MG63 (cell line): ENCODE data around the gene ZBP1. TPM values are rescaled to one million over a fixed set of nuclear protein-coding genes. Genes with fewer than 3 reads are reported as not detected.
"Not testable (repeated sequence)": the region's sequence is repeated elsewhere in the genome, so short reads cannot be mapped to it uniquely, and the experiment has no call there.

ENCODE experiments used
- DNase-seq: peaks from one replicate; pipeline ENCODE4 v3.0.0-alpha.2; 2020
- H3K27me3 ChIP-seq: fragments of 250-450 bp; sonication (Bioruptor Pico); 2 replicates; pipeline ENCODE4 v1.5.1; 2020; ENCODE audit warnings: mild to moderate bottlenecking, moderate library complexity
- H3K36me3 ChIP-seq: fragments of 250-450 bp; sonication (Bioruptor Pico); 2 replicates; pipeline ENCODE4 v1.5.1; 2020; ENCODE audit warnings: mild to moderate bottlenecking, moderate library complexity
- H3K4me3 ChIP-seq: fragments of 250-450 bp; sonication (Bioruptor Pico); 2 replicates; pipeline ENCODE4 v1.5.1; 2020; ENCODE audit warnings: mild to moderate bottlenecking, moderate library complexity
- H3K9me3 ChIP-seq: fragments of 250-450 bp; sonication (Bioruptor Pico); 2 replicates; pipeline ENCODE4 v1.5.1; 2020; ENCODE audit warnings: mild to moderate bottlenecking, moderate library complexity
- total RNA-seq: library from RNA; depleted of rRNA; stranded (reverse); fragments of >200 nt; shearing (Covaris generic); gene quantifications from 2 replicates; pipeline ENCODE4 v1.2.3, GENCODE V29; 2014; ENCODE audit warnings: low replicate concordance

ZBP1 gene
- total RNA-seq, 1 experiment from 2014 or later = not detected

GRCh38 chr20:57651881-57652605, 31.8 kb upstream of the ZBP1 start:
- no peaks in the 10 kb centered on the region for H3K27me3 ChIP-seq
- DNase-seq = no peak
- H3K4me3 ChIP-seq = no peak overlapping the region
- H3K9me3 ChIP-seq = no peaks in the 10 kb centered on the region
- no peaks in the 10 kb centered on the region for H3K36me3 ChIP-seq

GRCh38 chr20:57650756-57651483, 30.7 kb upstream of the ZBP1 start:
- no peak for DNase-seq
- Histone ChIP-seq H3K27me3 (no peaks in the 10 kb centered on the region), H3K4me3 (no peak overlapping the region), H3K9me3 (no peaks in the 10 kb centered on the region), H3K36me3 (no peaks in the 10 kb centered on the region)

DNA sequence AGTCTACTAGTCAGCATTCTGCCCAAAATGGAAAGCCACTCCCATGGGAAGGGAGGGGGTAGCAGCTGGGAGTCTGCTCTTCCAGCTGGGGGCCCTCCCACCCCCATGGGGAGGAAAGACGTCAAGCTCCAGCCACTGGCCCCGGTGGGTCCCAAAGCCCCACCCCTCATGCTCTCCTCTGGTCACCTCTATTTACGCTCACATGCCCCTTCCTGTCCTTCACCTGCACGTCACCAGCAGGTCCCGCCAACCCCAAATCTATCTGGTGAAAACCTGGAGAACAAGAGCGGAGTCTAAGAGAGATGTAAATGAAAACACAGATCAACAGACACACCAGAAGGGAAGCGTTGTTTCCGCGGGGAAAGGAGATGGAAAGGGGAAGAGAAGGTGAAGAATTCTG, 30.0 kb upstream of the ZBP1 start:
- no peaks in the 10 kb centered on the region for H3K9me3 ChIP-seq
- H3K27me3 ChIP-seq = no peaks in the 10 kb centered on the region
- H3K4me3 ChIP-seq = no peak overlapping the region
- DNase-seq = no peak
- no peaks in the 10 kb centered on the region for H3K36me3 ChIP-seq

- H3K9me3 ChIP-seq = no peaks in the 10 kb centered on the region
- no peaks in the 10 kb centered on the region for H3K36me3 ChIP-seq
- no peaks in the 10 kb centered on the region for H3K27me3 ChIP-seq
- no peak overlapping the region for H3K4me3 ChIP-seq
- DNase-seq = no peak
These were observed 29.4 kb upstream of the ZBP1 start for GRCh38 chr20:57649617-57650015.

- Histone ChIP-seq H3K9me3 (no peaks in the 10 kb centered on the region), H3K36me3 (no peaks in the 10 kb centered on the region), H3K4me3 (no peak overlapping the region), H3K27me3 (no peaks in the 10 kb centered on the region)
- DNase-seq = no peak
These were observed 28.8 kb upstream of the ZBP1 start for GRCh38 chr20:57648878-57649616.

DNA sequence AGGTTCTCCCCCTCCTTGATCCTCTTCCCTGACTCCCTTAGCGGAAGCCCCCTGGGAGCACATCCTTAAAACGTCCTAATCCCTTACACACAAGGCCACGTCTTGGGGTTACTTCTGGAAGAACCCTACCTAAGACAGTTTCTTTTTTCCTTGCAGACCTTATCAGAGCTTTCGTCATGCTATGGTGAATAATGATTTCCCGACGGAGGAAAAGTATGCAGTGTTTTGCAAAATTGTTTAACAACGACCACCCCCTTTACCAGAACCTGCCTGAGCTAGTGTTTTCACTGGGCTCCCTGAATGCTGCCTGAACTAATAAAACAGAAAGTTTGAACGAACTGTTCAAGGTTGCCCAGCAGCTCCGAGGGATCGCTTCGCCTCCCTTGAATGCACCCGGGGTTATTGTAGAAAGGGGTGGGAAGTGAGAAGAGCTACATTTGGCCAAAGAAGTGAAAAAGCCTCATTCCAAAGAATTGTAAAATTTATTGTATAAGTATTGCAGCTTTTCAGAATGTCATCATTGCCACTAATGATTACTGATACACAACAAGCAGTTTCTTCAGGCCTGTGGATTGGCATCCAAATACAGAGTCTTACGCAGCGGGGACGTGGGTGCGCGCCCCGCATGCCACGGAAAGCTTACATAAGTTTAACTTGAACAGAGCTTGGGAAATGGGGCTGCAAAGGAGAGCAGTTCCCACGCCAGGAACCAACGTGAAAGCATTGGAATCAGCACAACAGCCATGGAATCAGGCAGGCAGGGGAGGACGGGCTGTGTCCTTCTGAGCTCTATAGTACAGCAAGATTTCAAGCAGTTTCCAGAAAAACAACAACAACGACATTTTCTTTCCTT, 27.9 kb upstream of the ZBP1 start:
- no peak for DNase-seq
- H3K27me3 ChIP-seq = no peaks in the 10 kb centered on the region
- no peak overlapping the region for H3K4me3 ChIP-seq
- H3K9me3 ChIP-seq = peaks cover 5% of the 10 kb centered on the region
- no peaks in the 10 kb centered on the region for H3K36me3 ChIP-seq

GRCh38 chr20:57647006-57647932, 27.0 kb upstream of the ZBP1 start:
- peaks cover 3% of the 10 kb centered on the region; the same call in 1 of the 2 replicates for H3K27me3 ChIP-seq
- H3K36me3 ChIP-seq = no peaks in the 10 kb centered on the region
- DNase-seq = no peak
- peaks cover 5% of the 10 kb centered on the region for H3K9me3 ChIP-seq
- no peak overlapping the region for H3K4me3 ChIP-seq

DNA sequence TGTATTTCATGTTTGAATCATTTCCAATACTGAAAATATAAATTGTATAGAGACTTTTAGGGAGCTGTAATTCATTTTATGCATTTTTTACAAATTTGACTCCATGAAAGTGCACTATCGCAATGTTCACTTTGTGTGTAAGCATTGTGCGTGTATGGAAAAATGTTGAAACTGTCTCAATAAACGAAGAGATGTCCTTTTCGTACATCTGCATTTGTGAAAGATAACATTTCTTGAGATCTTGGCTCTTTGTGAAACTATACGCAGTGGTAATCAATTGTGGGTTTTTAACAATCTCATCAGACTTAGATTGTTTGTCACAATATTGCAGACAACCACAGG, 18.6 kb upstream of the ZBP1 start:
- no peak overlapping the region for H3K4me3 ChIP-seq
- peaks cover 6% of the 10 kb centered on the region for H3K9me3 ChIP-seq
- no peak for DNase-seq
- peaks cover 22% of the 10 kb centered on the region for H3K27me3 ChIP-seq
- no peaks in the 10 kb centered on the region for H3K36me3 ChIP-seq

GRCh38 chr20:57638173-57638894, 18.1 kb upstream of the ZBP1 start:
- no peak for DNase-seq
- peaks cover 23% of the 10 kb centered on the region for H3K27me3 ChIP-seq

GRCh38 chr20:57633945-57634491, 13.8 kb upstream of the ZBP1 start:
- H3K27me3 ChIP-seq = peaks cover 25% of the 10 kb centered on the region
- no peak for DNase-seq
- no peak overlapping the region for H3K4me3 ChIP-seq
- no peaks in the 10 kb centered on the region for H3K36me3 ChIP-seq
- 0 out of 2 replicates have a peak, but pooled peaks cover 2% of the 10 kb centered on the region for H3K9me3 ChIP-seq

More at GRCh38 chr20:57638173-57638894, 18.1 kb upstream of the ZBP1 start:
- H3K36me3 ChIP-seq = no peaks in the 10 kb centered on the region
- H3K9me3 ChIP-seq = 0 out of 2 replicates have a peak, but pooled peaks cover 2% of the 10 kb centered on the region
- no peak overlapping the region for H3K4me3 ChIP-seq

DNA sequence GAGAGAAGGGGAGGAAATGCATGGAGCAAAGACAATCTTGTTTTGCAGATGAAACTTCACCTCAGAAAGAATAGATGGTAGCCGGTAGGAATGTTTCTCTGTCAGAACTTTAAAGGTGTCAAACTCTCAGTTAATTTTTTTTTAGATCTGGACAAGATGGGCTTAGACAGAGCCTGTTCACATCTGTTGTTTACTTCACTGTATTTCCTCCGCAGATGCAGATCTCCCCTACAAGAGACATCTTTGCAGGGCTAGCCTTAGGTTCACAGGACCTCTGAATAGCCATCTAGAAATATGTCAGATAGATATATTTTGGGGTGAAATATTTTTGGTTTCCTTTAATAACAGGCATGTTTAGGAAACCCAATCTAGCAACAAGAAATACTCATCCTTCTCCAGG, 12.1 kb upstream of the ZBP1 start:
- Histone ChIP-seq H3K9me3 (0 out of 2 replicates have a peak, but pooled peaks cover 2% of the 10 kb centered on the region), H3K36me3 (no peaks in the 10 kb centered on the region), H3K4me3 (no peak overlapping the region), H3K27me3 (peaks cover 22% of the 10 kb centered on the region)
- no peak for DNase-seq

- Histone ChIP-seq H3K4me3 (no peak overlapping the region), H3K36me3 (no peaks in the 10 kb centered on the region), H3K27me3 (peaks cover 10% of the 10 kb centered on the region), H3K9me3 (peaks cover 6% of the 10 kb centered on the region)
- no peak for DNase-seq
These were observed 9.8 kb upstream of the ZBP1 start for GRCh38 chr20:57630061-57630460.

- DNase-seq, H3K27me3 ChIP-seq, H3K9me3 ChIP-seq, H3K36me3 ChIP-seq, H3K4me3 ChIP-seq: not testable (repeated sequence)
These were observed 9.3 kb upstream of the ZBP1 start for GRCh38 chr20:57629491-57629901.

DNA sequence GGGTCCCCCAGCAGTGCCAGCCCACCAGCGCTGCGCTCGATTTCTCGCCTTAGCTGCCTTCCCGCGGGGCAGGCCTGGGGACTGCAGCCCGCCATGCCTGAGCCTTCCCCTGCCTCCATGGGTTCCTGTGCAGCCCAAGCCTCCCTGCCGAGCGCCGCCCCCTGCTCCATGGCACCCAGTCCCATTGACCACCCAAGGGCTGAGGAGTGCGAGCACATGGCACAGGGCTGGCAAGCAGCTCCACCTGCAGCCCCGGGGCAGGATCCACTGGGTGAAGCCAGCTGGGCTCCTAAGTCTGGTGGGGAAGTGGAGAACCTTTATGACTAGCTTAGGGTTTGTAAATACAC, 8.7 kb upstream of the ZBP1 start:
- H3K4me3 ChIP-seq, H3K36me3 ChIP-seq, H3K27me3 ChIP-seq, DNase-seq: not testable (repeated sequence)
- peaks cover 13% of the 10 kb centered on the region for H3K9me3 ChIP-seq
